HepG2 (cell line): ENCODE results near the gene OSGEPL1. TPM values are rescaled to one million over a fixed set of nuclear protein-coding genes. Genes with fewer than 3 reads are reported as not detected.

Source experiments
- ELF4 ChIP-seq: sonication (generic); formaldehyde crosslinking; IDR thresholded peaks from 2 replicates; pipeline ENCODE4 v1.5.0; 2020; ENCODE audit warnings: missing genetic modification reagents, mild to moderate bottlenecking, moderate library complexity, borderline replicate concordance
- ETV5 ChIP-seq: IDR thresholded peaks from 2 replicates; pipeline ENCODE4 v1.6.1; 2018; ENCODE audit warnings: missing biosample characterization, missing genetic modification reagents, inconsistent platforms, borderline replicate concordance
- ISX ChIP-seq: sonication (generic); formaldehyde crosslinking; conservative IDR thresholded peaks from 2 replicates; pipeline ENCODE4 v1.5.0; 2020; ENCODE audit warnings: missing genetic modification reagents
- MLLT10 ChIP-seq: sonication (generic); formaldehyde crosslinking; IDR thresholded peaks from 2 replicates; pipeline ENCODE4 v1.4.0; 2020; ENCODE audit warnings: missing genetic modification reagents
- POLR2AphosphoS5 ChIP-seq: IDR thresholded peaks from 2 replicates; pipeline ENCODE4 v1.6.1; 2012; ENCODE audit warnings: low read depth, low read length
- RBFOX2 ChIP-seq: fragments of 200-400 bp; formaldehyde crosslinking; IDR thresholded peaks from 2 replicates; pipeline ENCODE4 v1.6.1; 2017; ENCODE audit warnings: low read depth, mild to moderate bottlenecking, low read length
- ZNF44 ChIP-seq: sonication (generic); formaldehyde crosslinking; IDR thresholded peaks from 2 replicates; pipeline ENCODE4 v1.5.1; 2020; ENCODE audit warnings: mild to moderate bottlenecking, missing genetic modification reagents
- ZZZ3 ChIP-seq: sonication (generic); formaldehyde crosslinking; IDR thresholded peaks from 2 replicates; pipeline ENCODE4 v1.4.0; 2020; ENCODE audit warnings: missing genetic modification reagents, mild to moderate bottlenecking, borderline replicate concordance
- polyA plus RNA-seq, 8 experiments: library from polyadenylated mRNA; depleted of rRNA in 3 of 8; stranded (reverse) in 7 of 8; unstranded in 1 of 8; fragments of >200 nt; fragmentation: Illumina TruSeq in 4 of 8; extraction: Trizol in 4 of 8; gene quantifications; 2 replicates each; pipeline versions ENCODE4 v1.2.1 to v1.2.3, GENCODE V29; 2011 to 2016; ENCODE audit warnings: low read depth in 4 of 8, missing spikeins in 1 of 8, mixed read lengths in 1 of 8; ENCODE audit not compliant: insufficient read depth in 1 of 8
- total RNA-seq, 5 experiments: library from RNA; depleted of rRNA; stranded (reverse); fragments of >200 nt; fragmentation: Illumina TruSeq; extraction: Trizol; gene quantifications; 2 replicates each; pipeline ENCODE4 v1.2.3, GENCODE V29; 2016; ENCODE audit warnings: low read depth in 1 of 5
- TF ChIP-seq, protein P1 (sequence below): sonication (generic); formaldehyde crosslinking; IDR thresholded peaks from 2 replicates; pipeline ENCODE4 v1.4.0; 2020; ENCODE audit warnings: mild to moderate bottlenecking, missing genetic modification reagents
- TF ChIP-seq, protein P2 (sequence below): sonication (generic); formaldehyde crosslinking; IDR thresholded peaks from 2 replicates; pipeline ENCODE4 v1.8.1; 2023; ENCODE audit warnings: missing genetic modification reagents, inconsistent platforms, borderline replicate concordance
- TF ChIP-seq, protein P3 (sequence below): sonication (generic); formaldehyde crosslinking; IDR thresholded peaks from 2 replicates; pipeline ENCODE4 v1.8.1; 2022; ENCODE audit warnings: mild to moderate bottlenecking, missing genetic modification reagents
- TF ChIP-seq, protein P4 (sequence below): sonication (generic); formaldehyde crosslinking; IDR thresholded peaks from 2 replicates; pipeline ENCODE4 v1.5.0; 2020; ENCODE audit warnings: mild to moderate bottlenecking, missing genetic modification reagents
- TF ChIP-seq, protein P5 (sequence below): sonication (generic); formaldehyde crosslinking; IDR thresholded peaks from 2 replicates; pipeline ENCODE4 v1.4.0; 2020; ENCODE audit warnings: missing genetic modification reagents
- TF ChIP-seq, protein P6 (sequence below): IDR thresholded peaks from 2 replicates; pipeline ENCODE4 v1.6.1; 2018; ENCODE audit warnings: missing genetic modification reagents, mild to moderate bottlenecking, missing compliant biosample characterization
- TF ChIP-seq, protein P7 (sequence below): sonication (generic); formaldehyde crosslinking; IDR thresholded peaks from 2 replicates; pipeline ENCODE4 v1.8.1; 2023; ENCODE audit warnings: missing genetic modification reagents, mild to moderate bottlenecking, borderline replicate concordance
- TF ChIP-seq, protein P8 (sequence below): sonication (generic); formaldehyde crosslinking; IDR thresholded peaks from 2 replicates; pipeline ENCODE4 v1.4.0; 2020; ENCODE audit warnings: low read depth, mild to moderate bottlenecking, missing genetic modification reagents

OSGEPL1 gene
- total and polyA plus RNA-seq, 2 of the 13 experiments (the other 11 are each of a cell fraction or from before 2014, with no cell fraction given) = 10.2 to 10.8 TPM

DNA sequence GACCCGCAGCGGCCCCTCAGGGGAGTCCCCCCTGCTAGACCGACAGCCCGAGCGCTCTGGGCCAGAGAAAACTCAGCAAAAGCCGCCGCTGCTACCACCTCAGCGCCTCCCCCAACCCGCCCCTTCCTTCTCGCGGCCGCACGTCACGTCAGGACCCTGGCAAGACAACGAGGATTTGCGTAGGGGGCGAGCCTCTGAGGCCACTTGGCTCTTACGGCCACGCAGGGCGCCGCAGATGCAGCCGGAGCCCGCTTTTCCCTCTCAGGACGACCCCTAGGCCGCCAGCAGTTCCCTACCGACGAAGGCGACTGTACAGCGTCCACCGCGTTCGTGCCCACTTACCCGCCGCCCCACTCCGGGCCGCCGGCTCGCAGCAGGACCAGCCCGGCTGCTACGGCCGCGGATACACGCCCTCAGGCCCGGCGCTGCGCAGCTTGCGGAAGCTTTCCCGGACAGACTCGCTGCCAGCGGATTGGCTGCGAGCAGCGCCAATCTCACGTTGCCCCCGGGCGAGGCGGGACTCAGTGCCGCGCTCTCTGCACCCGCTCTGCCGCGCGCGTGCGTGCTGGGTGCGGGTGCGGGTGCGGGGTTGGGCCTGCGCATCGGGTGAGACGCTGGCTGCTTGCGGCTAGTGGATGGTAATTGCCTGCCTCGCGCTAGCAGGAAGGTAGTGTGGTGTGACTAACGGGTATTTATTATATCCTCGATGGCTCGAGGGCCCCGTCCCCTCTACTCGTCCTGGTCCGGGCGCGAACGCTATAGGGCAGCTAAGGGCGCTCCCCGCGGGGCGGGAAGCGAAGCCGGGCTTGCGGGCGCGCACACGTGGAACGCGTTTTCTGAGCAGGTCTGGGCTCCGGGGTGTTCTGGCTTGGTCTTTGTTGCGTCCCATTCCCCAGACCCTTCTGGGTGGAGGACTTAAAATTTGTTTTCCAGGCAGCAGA, 21.6 kb upstream of the OSGEPL1 start, which contains the start of the genes ORMDL1 and PMS1 (continued):
- TF ChIP-seq ETV5 (peak; percentile 67), ZNF44 (CRISPR knock-in tag) (peak; percentile 98), RBFOX2 (peak; percentile 99), MLLT10 (no peak), ELF4 (CRISPR knock-in tag) (0 out of 2 replicates have a peak, but pooled peaks have one; percentile 83), ZZZ3 (CRISPR knock-in tag) (peak; percentile 66), POLR2AphosphoS5 (peak; percentile 96), ISX (CRISPR knock-in tag) (peak; percentile 79; the same call in 1 of the 2 replicates)
- TF ChIP-seq, protein P1, sequence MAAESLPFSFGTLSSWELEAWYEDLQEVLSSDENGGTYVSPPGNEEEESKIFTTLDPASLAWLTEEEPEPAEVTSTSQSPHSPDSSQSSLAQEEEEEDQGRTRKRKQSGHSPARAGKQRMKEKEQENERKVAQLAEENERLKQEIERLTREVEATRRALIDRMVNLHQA (CRISPR knock-in tag) = 0 out of 2 replicates have a peak, but pooled peaks have one; percentile 62
- TF ChIP-seq, protein P2, sequence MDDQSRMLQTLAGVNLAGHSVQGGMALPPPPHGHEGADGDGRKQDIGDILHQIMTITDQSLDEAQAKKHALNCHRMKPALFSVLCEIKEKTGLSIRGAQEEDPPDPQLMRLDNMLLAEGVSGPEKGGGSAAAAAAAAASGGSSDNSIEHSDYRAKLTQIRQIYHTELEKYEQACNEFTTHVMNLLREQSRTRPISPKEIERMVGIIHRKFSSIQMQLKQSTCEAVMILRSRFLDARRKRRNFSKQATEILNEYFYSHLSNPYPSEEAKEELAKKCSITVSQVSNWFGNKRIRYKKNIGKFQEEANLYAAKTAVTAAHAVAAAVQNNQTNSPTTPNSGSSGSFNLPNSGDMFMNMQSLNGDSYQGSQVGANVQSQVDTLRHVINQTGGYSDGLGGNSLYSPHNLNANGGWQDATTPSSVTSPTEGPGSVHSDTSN (CRISPR knock-in tag) = peak; percentile 98
- TF ChIP-seq, protein P3, sequence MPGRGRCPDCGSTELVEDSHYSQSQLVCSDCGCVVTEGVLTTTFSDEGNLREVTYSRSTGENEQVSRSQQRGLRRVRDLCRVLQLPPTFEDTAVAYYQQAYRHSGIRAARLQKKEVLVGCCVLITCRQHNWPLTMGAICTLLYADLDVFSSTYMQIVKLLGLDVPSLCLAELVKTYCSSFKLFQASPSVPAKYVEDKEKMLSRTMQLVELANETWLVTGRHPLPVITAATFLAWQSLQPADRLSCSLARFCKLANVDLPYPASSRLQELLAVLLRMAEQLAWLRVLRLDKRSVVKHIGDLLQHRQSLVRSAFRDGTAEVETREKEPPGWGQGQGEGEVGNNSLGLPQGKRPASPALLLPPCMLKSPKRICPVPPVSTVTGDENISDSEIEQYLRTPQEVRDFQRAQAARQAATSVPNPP (CRISPR knock-in tag) = peak; percentile 99
- TF ChIP-seq, protein P4, sequence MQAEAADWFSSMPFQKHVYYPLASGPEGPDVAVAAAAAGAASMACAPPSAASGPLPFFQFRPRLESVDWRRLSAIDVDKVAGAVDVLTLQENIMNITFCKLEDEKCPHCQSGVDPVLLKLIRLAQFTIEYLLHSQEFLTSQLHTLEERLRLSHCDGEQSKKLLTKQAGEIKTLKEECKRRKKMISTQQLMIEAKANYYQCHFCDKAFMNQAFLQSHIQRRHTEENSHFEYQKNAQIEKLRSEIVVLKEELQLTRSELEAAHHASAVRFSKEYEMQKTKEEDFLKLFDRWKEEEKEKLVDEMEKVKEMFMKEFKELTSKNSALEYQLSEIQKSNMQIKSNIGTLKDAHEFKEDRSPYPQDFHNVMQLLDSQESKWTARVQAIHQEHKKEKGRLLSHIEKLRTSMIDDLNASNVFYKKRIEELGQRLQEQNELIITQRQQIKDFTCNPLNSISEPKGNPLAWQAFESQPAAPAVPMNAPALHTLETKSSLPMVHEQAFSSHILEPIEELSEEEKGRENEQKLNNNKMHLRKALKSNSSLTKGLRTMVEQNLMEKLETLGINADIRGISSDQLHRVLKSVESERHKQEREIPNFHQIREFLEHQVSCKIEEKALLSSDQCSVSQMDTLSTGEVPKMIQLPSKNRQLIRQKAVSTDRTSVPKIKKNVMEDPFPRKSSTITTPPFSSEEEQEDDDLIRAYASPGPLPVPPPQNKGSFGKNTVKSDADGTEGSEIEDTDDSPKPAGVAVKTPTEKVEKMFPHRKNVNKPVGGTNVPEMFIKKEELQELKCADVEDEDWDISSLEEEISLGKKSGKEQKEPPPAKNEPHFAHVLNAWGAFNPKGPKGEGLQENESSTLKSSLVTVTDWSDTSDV (CRISPR knock-in tag) = peak; percentile 21; the same call in 1 of the 2 replicates
- TF ChIP-seq, protein P5, sequence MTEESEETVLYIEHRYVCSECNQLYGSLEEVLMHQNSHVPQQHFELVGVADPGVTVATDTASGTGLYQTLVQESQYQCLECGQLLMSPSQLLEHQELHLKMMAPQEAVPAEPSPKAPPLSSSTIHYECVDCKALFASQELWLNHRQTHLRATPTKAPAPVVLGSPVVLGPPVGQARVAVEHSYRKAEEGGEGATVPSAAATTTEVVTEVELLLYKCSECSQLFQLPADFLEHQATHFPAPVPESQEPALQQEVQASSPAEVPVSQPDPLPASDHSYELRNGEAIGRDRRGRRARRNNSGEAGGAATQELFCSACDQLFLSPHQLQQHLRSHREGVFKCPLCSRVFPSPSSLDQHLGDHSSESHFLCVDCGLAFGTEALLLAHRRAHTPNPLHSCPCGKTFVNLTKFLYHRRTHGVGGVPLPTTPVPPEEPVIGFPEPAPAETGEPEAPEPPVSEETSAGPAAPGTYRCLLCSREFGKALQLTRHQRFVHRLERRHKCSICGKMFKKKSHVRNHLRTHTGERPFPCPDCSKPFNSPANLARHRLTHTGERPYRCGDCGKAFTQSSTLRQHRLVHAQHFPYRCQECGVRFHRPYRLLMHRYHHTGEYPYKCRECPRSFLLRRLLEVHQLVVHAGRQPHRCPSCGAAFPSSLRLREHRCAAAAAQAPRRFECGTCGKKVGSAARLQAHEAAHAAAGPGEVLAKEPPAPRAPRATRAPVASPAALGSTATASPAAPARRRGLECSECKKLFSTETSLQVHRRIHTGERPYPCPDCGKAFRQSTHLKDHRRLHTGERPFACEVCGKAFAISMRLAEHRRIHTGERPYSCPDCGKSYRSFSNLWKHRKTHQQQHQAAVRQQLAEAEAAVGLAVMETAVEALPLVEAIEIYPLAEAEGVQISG (CRISPR knock-in tag) = peak; percentile 91
- TF ChIP-seq, protein P6, sequence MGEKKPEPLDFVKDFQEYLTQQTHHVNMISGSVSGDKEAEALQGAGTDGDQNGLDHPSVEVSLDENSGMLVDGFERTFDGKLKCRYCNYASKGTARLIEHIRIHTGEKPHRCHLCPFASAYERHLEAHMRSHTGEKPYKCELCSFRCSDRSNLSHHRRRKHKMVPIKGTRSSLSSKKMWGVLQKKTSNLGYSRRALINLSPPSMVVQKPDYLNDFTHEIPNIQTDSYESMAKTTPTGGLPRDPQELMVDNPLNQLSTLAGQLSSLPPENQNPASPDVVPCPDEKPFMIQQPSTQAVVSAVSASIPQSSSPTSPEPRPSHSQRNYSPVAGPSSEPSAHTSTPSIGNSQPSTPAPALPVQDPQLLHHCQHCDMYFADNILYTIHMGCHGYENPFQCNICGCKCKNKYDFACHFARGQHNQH (CRISPR knock-in tag) = peak; percentile 88; the same call in 1 of the 2 replicates
- TF ChIP-seq, protein P7, sequence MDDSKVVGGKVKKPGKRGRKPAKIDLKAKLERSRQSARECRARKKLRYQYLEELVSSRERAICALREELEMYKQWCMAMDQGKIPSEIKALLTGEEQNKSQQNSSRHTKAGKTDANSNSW (CRISPR knock-in tag) = peak; percentile 99
- TF ChIP-seq, protein P8, sequence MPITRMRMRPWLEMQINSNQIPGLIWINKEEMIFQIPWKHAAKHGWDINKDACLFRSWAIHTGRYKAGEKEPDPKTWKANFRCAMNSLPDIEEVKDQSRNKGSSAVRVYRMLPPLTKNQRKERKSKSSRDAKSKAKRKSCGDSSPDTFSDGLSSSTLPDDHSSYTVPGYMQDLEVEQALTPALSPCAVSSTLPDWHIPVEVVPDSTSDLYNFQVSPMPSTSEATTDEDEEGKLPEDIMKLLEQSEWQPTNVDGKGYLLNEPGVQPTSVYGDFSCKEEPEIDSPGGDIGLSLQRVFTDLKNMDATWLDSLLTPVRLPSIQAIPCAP (CRISPR knock-in tag) = no peak
